Measurements from ENCODE around the gene PSPC1.

Gene PSPC1

GRCh38 chr13:19810996-19811881 lies 28.5 kb upstream of the PSPC1 start:
- no peak for ATAC-seq
- no peak for TF ChIP-seq ZFP30 (CRISPR knock-in tag; IDR thresholded peaks at IDR 0.05)
- TF ChIP-seq, protein P1, sequence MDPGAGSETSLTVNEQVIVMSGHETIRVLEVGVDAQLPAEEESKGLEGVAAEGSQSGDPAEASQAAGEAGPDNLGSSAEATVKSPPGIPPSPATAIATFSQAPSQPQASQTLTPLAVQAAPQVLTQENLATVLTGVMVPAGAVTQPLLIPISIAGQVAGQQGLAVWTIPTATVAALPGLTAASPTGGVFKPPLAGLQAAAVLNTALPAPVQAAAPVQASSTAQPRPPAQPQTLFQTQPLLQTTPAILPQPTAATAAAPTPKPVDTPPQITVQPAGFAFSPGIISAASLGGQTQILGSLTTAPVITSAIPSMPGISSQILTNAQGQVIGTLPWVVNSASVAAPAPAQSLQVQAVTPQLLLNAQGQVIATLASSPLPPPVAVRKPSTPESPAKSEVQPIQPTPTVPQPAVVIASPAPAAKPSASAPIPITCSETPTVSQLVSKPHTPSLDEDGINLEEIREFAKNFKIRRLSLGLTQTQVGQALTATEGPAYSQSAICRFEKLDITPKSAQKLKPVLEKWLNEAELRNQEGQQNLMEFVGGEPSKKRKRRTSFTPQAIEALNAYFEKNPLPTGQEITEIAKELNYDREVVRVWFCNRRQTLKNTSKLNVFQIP (CRISPR knock-in tag; IDR thresholded peaks at IDR 0.05; ENCODE audit: borderline replicate concordance, low read depth), result no peak
- TF ChIP-seq PPARA (CRISPR knock-in tag; IDR thresholded peaks at IDR 0.05; ENCODE audit: borderline replicate concordance), result no peak
- TF ChIP-seq ZNF565 (CRISPR knock-in tag; conservative IDR thresholded peaks at IDR 0.05; ENCODE audit: low read depth), result no peak
- no peak for TF ChIP-seq ZC3H10 (CRISPR knock-in tag; IDR thresholded peaks at IDR 0.05)
- TF ChIP-seq ESRRG (CRISPR knock-in tag; IDR thresholded peaks at IDR 0.05), result no peak
- TF ChIP-seq ZNF70 (CRISPR knock-in tag; IDR thresholded peaks at IDR 0.05), result no peak
- TF ChIP-seq, protein P2, sequence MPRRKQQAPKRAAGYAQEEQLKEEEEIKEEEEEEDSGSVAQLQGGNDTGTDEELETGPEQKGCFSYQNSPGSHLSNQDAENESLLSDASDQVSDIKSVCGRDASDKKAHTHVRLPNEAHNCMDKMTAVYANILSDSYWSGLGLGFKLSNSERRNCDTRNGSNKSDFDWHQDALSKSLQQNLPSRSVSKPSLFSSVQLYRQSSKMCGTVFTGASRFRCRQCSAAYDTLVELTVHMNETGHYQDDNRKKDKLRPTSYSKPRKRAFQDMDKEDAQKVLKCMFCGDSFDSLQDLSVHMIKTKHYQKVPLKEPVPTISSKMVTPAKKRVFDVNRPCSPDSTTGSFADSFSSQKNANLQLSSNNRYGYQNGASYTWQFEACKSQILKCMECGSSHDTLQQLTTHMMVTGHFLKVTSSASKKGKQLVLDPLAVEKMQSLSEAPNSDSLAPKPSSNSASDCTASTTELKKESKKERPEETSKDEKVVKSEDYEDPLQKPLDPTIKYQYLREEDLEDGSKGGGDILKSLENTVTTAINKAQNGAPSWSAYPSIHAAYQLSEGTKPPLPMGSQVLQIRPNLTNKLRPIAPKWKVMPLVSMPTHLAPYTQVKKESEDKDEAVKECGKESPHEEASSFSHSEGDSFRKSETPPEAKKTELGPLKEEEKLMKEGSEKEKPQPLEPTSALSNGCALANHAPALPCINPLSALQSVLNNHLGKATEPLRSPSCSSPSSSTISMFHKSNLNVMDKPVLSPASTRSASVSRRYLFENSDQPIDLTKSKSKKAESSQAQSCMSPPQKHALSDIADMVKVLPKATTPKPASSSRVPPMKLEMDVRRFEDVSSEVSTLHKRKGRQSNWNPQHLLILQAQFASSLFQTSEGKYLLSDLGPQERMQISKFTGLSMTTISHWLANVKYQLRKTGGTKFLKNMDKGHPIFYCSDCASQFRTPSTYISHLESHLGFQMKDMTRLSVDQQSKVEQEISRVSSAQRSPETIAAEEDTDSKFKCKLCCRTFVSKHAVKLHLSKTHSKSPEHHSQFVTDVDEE (CRISPR knock-in tag; IDR thresholded peaks at IDR 0.05), result no peak
- TF ChIP-seq ARNTL (CRISPR knock-in tag; IDR thresholded peaks at IDR 0.05; ENCODE audit: borderline replicate concordance, low read depth), result no peak
- no peak for TF ChIP-seq RARB (CRISPR knock-in tag; IDR thresholded peaks at IDR 0.05)
- no peak for TF ChIP-seq CSRNP3 (CRISPR knock-in tag; IDR thresholded peaks at IDR 0.05)
- no peak for TF ChIP-seq ISL1 (CRISPR knock-in tag; IDR thresholded peaks at IDR 0.05)

DNA sequence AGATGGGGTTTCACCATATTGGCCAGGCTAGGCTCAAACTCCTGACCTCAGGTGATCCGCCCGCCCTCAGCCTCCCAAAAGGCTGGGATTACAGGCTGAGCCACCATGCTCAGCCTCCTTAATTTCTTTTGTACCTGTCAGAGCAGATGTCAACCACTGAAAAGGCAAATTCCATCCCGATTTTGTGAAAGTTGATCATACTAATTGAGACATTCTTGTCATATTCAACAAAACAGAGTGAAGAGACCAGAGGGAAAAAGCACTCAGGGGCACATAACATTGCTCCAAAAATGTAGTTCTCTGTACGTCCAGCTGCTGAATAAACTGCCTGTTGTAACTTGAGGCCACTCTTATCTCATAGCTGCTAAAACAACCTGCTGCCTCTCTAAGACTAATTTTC lies 27.4 kb upstream of the PSPC1 start:
- TF ChIP-seq ESRRG (CRISPR knock-in tag; IDR thresholded peaks at IDR 0.05), result no peak
- no peak for TF ChIP-seq ZNF565 (CRISPR knock-in tag; conservative IDR thresholded peaks at IDR 0.05; ENCODE audit: low read depth)
- no peak for TF ChIP-seq GLIS3 (CRISPR knock-in tag; IDR thresholded peaks at IDR 0.05)

DNA sequence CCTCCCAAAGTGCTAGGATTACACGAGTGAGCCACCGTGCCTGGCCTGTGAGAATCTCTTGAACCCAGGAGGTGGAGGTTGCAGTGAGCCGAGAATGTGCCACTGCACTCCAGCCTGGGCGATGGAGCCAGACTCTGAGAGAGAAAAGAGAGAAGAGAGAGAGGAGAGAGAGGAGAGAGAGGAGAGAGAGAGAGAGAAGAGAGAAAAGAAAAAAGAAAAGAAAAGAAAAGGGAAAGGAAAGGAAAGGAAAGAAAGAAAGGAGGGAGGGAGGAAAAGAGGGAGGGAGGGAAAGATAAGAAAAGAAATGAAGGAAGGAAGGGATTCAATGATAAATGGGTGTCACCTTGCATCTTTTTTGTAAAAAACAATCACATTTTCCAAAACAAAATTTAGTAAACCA lies 23.0 kb upstream of the PSPC1 start:
- TF ChIP-seq GLIS3 (CRISPR knock-in tag; IDR thresholded peaks at IDR 0.05), result no peak
- TF ChIP-seq, protein P2 (CRISPR knock-in tag; IDR thresholded peaks at IDR 0.05), result no peak
- TF ChIP-seq PPARA (CRISPR knock-in tag; IDR thresholded peaks at IDR 0.05; ENCODE audit: borderline replicate concordance), result no peak
- no peak for TF ChIP-seq RARB (CRISPR knock-in tag; IDR thresholded peaks at IDR 0.05)
- no peak for TF ChIP-seq BACH2 (CRISPR knock-in tag; IDR thresholded peaks at IDR 0.05; ENCODE audit: borderline replicate concordance)
- no peak for TF ChIP-seq ESRRG (CRISPR knock-in tag; IDR thresholded peaks at IDR 0.05)
- TF ChIP-seq SNAI2 (CRISPR knock-in tag; IDR thresholded peaks at IDR 0.05), result no peak
- no peak for TF ChIP-seq ZFP3 (CRISPR knock-in tag; IDR thresholded peaks at IDR 0.05)
- TF ChIP-seq, protein P1 (CRISPR knock-in tag; IDR thresholded peaks at IDR 0.05; ENCODE audit: borderline replicate concordance, low read depth), result no peak
- TF ChIP-seq TOX (CRISPR knock-in tag; IDR thresholded peaks at IDR 0.05; ENCODE audit: borderline replicate concordance), result no peak
- TF ChIP-seq CSDC2 (CRISPR knock-in tag; IDR thresholded peaks at IDR 0.05), result no peak
- TF ChIP-seq ZFP30 (CRISPR knock-in tag; IDR thresholded peaks at IDR 0.05), result no peak
- no peak for TF ChIP-seq TCF4 (CRISPR knock-in tag; IDR thresholded peaks at IDR 0.05; ENCODE audit: borderline replicate concordance)
- no peak for TF ChIP-seq OSR1 (CRISPR knock-in tag; IDR thresholded peaks at IDR 0.05)
- TF ChIP-seq ZNF70 (CRISPR knock-in tag; IDR thresholded peaks at IDR 0.05), result no peak
- ATAC-seq, result no peak

More for the DNA sequence above, 27.4 kb upstream of the PSPC1 start:
- ATAC-seq, result no peak

Data from SK-N-SH treated with all-trans-retinoic acid at 6 μM for 48 hours (cell line).